ENCODE data around the gene YBX1.

The YBX1 gene

GRCh38 chr1:42735056-42735455 lies 52.8 kb downstream of the YBX1 start:
- H3K4me3 ChIP-seq, result no peak overlapping the region

GRCh38 chr1:42735477-42736105 lies 53.4 kb downstream of the YBX1 start:
- H3K27ac ChIP-seq, result no peak overlapping the region
- TF ChIP-seq CTCF (IDR thresholded peaks at IDR 0.05), result no peak
- DNase-seq (ENCODE audit: low spot score), result no peak
- no peak overlapping the region for H3K4me3 ChIP-seq

More at GRCh38 chr1:42735056-42735455, 52.8 kb downstream of the YBX1 start:
- no peak overlapping the region for H3K27ac ChIP-seq
- no peak for DNase-seq (ENCODE audit: low spot score)
- no peak for TF ChIP-seq CTCF (IDR thresholded peaks at IDR 0.05)

GRCh38 chr1:42736152-42736551 lies 53.9 kb downstream of the YBX1 start:
- no peak overlapping the region for H3K4me3 ChIP-seq
- no peak for TF ChIP-seq CTCF (IDR thresholded peaks at IDR 0.05)
- no peak for DNase-seq (ENCODE audit: low spot score)
- no peak overlapping the region for H3K27ac ChIP-seq

- Histone ChIP-seq H3K27ac (no peak overlapping the region), H3K4me3 (no peak overlapping the region)
- DNase-seq (ENCODE audit: low spot score), result no peak
- TF ChIP-seq CTCF (IDR thresholded peaks at IDR 0.05), result no peak
Measured at GRCh38 chr1:42736571-42737200, 54.5 kb downstream of the YBX1 start.

GRCh38 chr1:42737257-42737656 lies 55.0 kb downstream of the YBX1 start:
- DNase-seq (ENCODE audit: low spot score), result no peak
- TF ChIP-seq CTCF (IDR thresholded peaks at IDR 0.05), result no peak
- no peak overlapping the region for H3K4me3 ChIP-seq
- no peak overlapping the region for H3K27ac ChIP-seq

GRCh38 chr1:42737986-42738677 lies 55.9 kb downstream of the YBX1 start:
- no peak overlapping the region for H3K4me3 ChIP-seq
- no peak for TF ChIP-seq CTCF (IDR thresholded peaks at IDR 0.05)
- H3K27ac ChIP-seq, result no peak overlapping the region
- no peak for DNase-seq (ENCODE audit: low spot score)
